ENCODE data around the gene ABCA13. TPM values are rescaled to one million over a fixed set of nuclear protein-coding genes. Genes with fewer than 3 reads are reported as not detected.

The ABCA13 gene
- polyA plus RNA-seq, 1 experiment, result 0.05 TPM

DNA sequence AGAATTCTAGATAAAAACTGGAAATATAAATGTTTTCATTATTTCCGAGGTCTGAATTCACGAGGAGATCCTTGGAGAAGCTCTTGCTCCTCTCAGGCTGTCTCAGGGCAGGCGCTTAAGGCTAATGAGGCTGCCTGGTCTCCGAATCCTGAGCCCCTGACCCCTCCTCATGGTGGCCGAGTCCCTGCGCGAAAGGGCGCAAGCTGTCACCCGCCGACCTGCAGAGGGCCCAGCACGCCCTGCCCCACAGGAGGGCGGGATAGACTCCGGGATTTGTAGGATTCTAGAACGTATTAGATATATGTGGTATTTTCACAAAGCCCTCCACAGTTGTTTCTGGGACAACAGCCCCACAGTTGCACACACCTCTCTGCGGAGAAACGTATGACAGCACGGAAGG lies 284.1 kb downstream of the ABCA13 start:
- CTCF ChIA-PET, result no interaction called here
- POLR2A ChIA-PET, result no interaction called here
- H3K27ac ChIP-seq (ENCODE audit: low read depth, low read length), result no peak overlapping the region
- DNase-seq (ENCODE audit: low read depth, low spot score), result no peak
- no peaks in the 10 kb centered on the region for H3K27me3 ChIP-seq (ENCODE audit: control insufficient read depth, insufficient read depth, low read length)
- H3K4me3 ChIP-seq (ENCODE audit: low read depth, low read length), result no peak overlapping the region
- TF ChIP-seq, protein P1, sequence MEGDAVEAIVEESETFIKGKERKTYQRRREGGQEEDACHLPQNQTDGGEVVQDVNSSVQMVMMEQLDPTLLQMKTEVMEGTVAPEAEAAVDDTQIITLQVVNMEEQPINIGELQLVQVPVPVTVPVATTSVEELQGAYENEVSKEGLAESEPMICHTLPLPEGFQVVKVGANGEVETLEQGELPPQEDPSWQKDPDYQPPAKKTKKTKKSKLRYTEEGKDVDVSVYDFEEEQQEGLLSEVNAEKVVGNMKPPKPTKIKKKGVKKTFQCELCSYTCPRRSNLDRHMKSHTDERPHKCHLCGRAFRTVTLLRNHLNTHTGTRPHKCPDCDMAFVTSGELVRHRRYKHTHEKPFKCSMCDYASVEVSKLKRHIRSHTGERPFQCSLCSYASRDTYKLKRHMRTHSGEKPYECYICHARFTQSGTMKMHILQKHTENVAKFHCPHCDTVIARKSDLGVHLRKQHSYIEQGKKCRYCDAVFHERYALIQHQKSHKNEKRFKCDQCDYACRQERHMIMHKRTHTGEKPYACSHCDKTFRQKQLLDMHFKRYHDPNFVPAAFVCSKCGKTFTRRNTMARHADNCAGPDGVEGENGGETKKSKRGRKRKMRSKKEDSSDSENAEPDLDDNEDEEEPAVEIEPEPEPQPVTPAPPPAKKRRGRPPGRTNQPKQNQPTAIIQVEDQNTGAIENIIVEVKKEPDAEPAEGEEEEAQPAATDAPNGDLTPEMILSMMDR (IDR thresholded peaks at IDR 0.05; ENCODE audit: low read depth, low read length), result no peak
- peaks cover 4% of the 10 kb centered on the region; the same call in 1 of the 2 replicates for H3K9me3 ChIP-seq (ENCODE audit: control insufficient read depth, insufficient read depth, low read length)

DNA sequence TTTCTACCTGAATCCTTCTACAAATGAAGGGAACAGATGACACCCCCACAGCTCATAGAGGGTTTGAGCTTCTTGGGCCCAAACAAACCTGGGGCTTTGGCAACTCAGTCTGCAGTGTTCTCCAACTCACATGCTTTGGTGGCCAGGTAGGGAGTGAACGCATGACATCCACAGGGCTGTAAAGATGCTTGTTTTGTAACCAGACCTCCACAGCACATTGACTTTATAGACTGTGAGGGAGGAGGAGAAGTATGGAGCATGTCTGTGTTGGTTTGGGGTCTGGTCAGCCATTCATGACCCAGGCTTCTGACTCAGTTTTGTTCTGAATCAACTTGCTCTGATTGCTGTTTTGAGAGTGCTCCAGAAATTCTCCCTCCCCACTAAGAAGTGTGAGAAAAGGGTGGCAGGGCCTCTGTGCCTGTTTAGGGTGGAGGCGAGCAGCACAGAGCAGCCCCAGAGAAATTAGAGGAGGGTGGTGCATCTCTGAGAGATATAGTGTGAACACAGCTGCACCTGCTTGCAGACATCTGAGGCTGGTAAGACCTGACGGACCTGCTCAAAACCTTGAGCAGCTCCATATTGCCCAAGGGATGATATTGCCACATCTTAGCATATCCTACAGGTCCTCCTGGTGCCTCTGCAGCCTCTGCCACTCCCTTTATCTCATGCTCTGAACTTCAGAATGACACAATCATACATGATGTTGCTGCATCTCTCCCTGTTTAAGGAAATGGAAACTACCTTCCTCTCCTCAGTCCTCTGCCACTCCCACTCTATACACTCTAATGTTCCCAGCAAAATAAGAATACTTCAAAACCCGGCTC lies 287.7 kb downstream of the ABCA13 start:
- no peak for DNase-seq (ENCODE audit: low read depth, low spot score)
- H3K27me3 ChIP-seq (ENCODE audit: control insufficient read depth, insufficient read depth, low read length), result no peaks in the 10 kb centered on the region
- no peak overlapping the region for H3K4me3 ChIP-seq (ENCODE audit: low read depth, low read length)
- TF ChIP-seq, protein P1 (IDR thresholded peaks at IDR 0.05; ENCODE audit: low read depth, low read length), result no peak
- no peak overlapping the region for H3K27ac ChIP-seq (ENCODE audit: low read depth, low read length)
- CTCF ChIA-PET, result no interaction called here
- POLR2A ChIA-PET, result no interaction called here
- H3K9me3 ChIP-seq (ENCODE audit: control insufficient read depth, insufficient read depth, low read length), result peaks cover 4% of the 10 kb centered on the region; the same call in 1 of the 2 replicates

DNA sequence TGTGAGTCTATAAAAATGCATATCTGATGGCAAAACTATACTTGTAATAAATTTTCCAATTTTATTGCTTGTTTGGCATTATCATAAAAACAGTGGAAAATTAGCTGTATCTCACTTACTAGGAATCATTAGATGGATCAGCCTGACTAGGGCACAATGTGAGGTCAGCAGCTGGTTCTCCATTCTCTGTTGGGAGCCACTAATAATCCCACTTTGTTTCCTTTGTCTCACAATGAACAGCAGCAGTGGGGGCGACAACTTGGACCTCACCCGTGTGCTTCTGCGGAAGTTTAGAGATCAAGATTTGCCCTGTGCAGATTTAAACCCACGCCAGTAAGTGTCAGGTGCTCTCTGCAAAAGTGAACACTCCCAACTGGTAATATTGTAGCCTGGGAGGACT lies 295.5 kb downstream of the ABCA13 start:
- no peak for DNase-seq (ENCODE audit: low read depth, low spot score)
- Histone ChIP-seq H3K4me3 (ENCODE audit: low read depth, low read length) (no peak overlapping the region), H3K27me3 (ENCODE audit: control insufficient read depth, insufficient read depth, low read length) (no peaks in the 10 kb centered on the region), H3K27ac (ENCODE audit: low read depth, low read length) (no peak overlapping the region), H3K9me3 (ENCODE audit: control insufficient read depth, insufficient read depth, low read length) (no peaks in the 10 kb centered on the region)
- TF ChIP-seq, protein P1 (IDR thresholded peaks at IDR 0.05; ENCODE audit: low read depth, low read length), result no peak
- POLR2A ChIA-PET, result no interaction called here
- CTCF ChIA-PET, result no interaction called here

DNA sequence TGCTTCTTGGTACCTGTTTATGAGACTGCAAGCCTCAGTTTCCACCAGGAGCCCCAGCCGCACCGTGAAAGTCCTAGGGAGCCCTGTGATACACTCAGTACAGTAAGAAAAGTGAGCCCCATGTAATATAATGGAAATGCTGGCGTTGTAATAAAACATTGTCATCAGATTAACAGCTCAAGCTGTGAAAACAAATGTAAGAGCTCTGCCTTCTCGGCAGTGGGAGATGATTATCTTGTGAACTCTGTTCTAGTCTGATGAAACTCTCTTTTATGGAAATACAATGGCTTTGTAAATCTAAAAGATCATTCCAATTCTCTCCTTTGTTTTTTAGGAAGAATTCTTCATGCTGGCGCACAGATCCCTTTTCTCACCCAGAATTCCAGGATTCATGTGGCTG lies 299.9 kb downstream of the ABCA13 start:
- no peaks in the 10 kb centered on the region for H3K9me3 ChIP-seq (ENCODE audit: control insufficient read depth, insufficient read depth, low read length)
- ChIA-PET CTCF (no interaction called here), POLR2A (no interaction called here)
- H3K27ac ChIP-seq (ENCODE audit: low read depth, low read length), result no peak overlapping the region
- H3K4me3 ChIP-seq (ENCODE audit: low read depth, low read length), result no peak overlapping the region
- H3K27me3 ChIP-seq (ENCODE audit: control insufficient read depth, insufficient read depth, low read length), result no peaks in the 10 kb centered on the region
- TF ChIP-seq, protein P1 (IDR thresholded peaks at IDR 0.05; ENCODE audit: low read depth, low read length), result no peak
- no peak for DNase-seq (ENCODE audit: low read depth, low spot score)

DNA sequence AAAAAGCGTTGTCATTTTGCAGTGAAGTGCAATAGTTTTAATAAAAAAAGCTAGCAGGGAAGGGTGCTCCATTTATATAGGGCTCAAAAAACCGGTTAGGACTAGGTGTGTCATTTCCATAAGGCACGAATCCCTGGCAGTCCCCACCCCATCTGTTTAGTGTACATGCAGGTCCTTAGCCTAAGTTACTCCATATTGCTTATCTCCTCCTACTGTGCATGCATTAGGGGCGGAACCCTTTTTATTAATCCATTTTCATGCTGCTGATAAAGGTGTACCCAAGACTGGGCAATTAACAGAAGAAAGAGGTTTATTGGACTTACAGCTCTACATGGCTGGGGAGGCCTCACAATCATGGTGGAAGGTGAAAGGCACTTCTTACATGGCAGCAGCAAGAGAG lies 301.4 kb downstream of the ABCA13 start:
- POLR2A ChIA-PET, result no interaction called here
- Histone ChIP-seq H3K9me3 (ENCODE audit: control insufficient read depth, insufficient read depth, low read length) (no peaks in the 10 kb centered on the region), H3K4me3 (ENCODE audit: low read depth, low read length) (no peak overlapping the region), H3K27ac (ENCODE audit: low read depth, low read length) (no peak overlapping the region), H3K27me3 (ENCODE audit: control insufficient read depth, insufficient read depth, low read length) (no peaks in the 10 kb centered on the region)
- TF ChIP-seq, protein P1 (IDR thresholded peaks at IDR 0.05; ENCODE audit: low read depth, low read length), result no peak
- CTCF ChIA-PET, result no interaction called here
- no peak for DNase-seq (ENCODE audit: low read depth, low spot score)
